GM10248 (cell line): ENCODE results near the gene TSPAN7.

Experiments used
- CTCF ChIA-PET: fragments of 300-600 bp; sonication (Branson Sonifier 250); formaldehyde crosslinking; extraction: SDS; loops from one replicate; lab custom pipeline; 2021; ENCODE audit warnings: antibody characterized with exemption; lab: Yijun Ruan, JAX
- POLR2A ChIA-PET: fragments of 350-650 bp; sonication (Branson Sonifier 250); formaldehyde crosslinking; extraction: SDS; loops from one replicate; lab custom pipeline; 2020; ENCODE audit warnings: antibody characterized with exemption; lab: Yijun Ruan, JAX
- DNase-seq: peaks from one replicate; pipeline ENCODE4 v3.0.0; 2012; ENCODE audit errors: extremely low spot score
- CTCF ChIP-seq: IDR thresholded peaks from 2 replicates; pipeline ENCODE4 v1.5.1; 2012; ENCODE audit warnings: mild to moderate bottlenecking, low read depth; ENCODE audit errors: extremely low read depth, missing control alignments, control extremely low read depth

The TSPAN7 gene

GRCh38 chrX:38646129-38646528, 84.8 kb downstream of the TSPAN7 start:
- ChIA-PET CTCF (interaction anchor here (1.2 kb wide), 1 partner anchor 17 kb away, joined by 3 read pairs; no protein-coding TSS in a partner anchor), POLR2A (no interaction called here)
- no peak for TF ChIP-seq CTCF

GRCh38 chrX:38649221-38649620, 87.9 kb downstream of the TSPAN7 start:
- no peak for DNase-seq
- TF ChIP-seq CTCF: no peak
- ChIA-PET CTCF (no interaction called here), POLR2A (no interaction called here)

More at GRCh38 chrX:38646129-38646528, 84.8 kb downstream of the TSPAN7 start:
- no peak for DNase-seq

- CTCF ChIA-PET: no interaction called here
- no peak for TF ChIP-seq CTCF
- no peak for DNase-seq
- POLR2A ChIA-PET: no interaction called here
Observed at GRCh38 chrX:38649674-38650647, 88.6 kb downstream of the TSPAN7 start.

- no peak for TF ChIP-seq CTCF
- DNase-seq: peak; percentile 10
- ChIA-PET CTCF (interaction anchor here (2.0 kb wide), 1 partner anchor 24 kb away, joined by 5 read pairs; no protein-coding TSS in a partner anchor), POLR2A (interaction anchor here (0.6 kb wide), 1 partner anchor 9 kb away, joined by 3 read pairs; no protein-coding TSS in a partner anchor)
Observed at GRCh38 chrX:38651625-38652601, 90.6 kb downstream of the TSPAN7 start.

- ChIA-PET POLR2A (no interaction called here), CTCF (interaction anchor here (1.3 to 2.0 kb wide), 2 partner anchors 12 to 25 kb away, joined by 3 to 5 read pairs; no protein-coding TSS in a partner anchor)
- no peak for TF ChIP-seq CTCF
- no peak for DNase-seq
Observed at GRCh38 chrX:38652934-38653442, 91.6 kb downstream of the TSPAN7 start.
